ENCODE measurements around the gene RUVBL1.

The RUVBL1 gene

GRCh38 chr3:128153156-128154041 is 29.8 kb upstream of the RUVBL1 start, which contains the start of gene EEFSEC:
EEFSEC (plus strand) TSS chr3:128153481; CDS start chr3:128153508, 27 bp downstream.
- no peaks in the 10 kb centered on the region for H3K36me3 ChIP-seq (ENCODE audit: control insufficient read depth, insufficient read depth, low read length)
- no peaks in the 10 kb centered on the region for H3K4me1 ChIP-seq (ENCODE audit: control insufficient read depth, insufficient read depth, low read length)
- no peaks in the 10 kb centered on the region for H3K27me3 ChIP-seq (ENCODE audit: control insufficient read depth, insufficient read depth, low read length)
- peak within 1 kb of the TSS; percentile 69 for H3K4me3 ChIP-seq (ENCODE audit: low read length)
- peak within 1 kb of the TSS; percentile 61 for H3K27ac ChIP-seq (ENCODE audit: low read depth, low read length)
- H3K9ac ChIP-seq (ENCODE audit: low read length) = peak within 1 kb of the TSS; percentile 68

GRCh38 chr3:128152419-128153155 is 29.0 kb upstream of the RUVBL1 start:
- Histone ChIP-seq H3K4me1 (ENCODE audit: control insufficient read depth, insufficient read depth, low read length) (no peaks in the 10 kb centered on the region), H3K4me3 (ENCODE audit: low read length) (peak overlapping the region; percentile 69), H3K27ac (ENCODE audit: low read depth, low read length) (peak overlapping the region; percentile 61), H3K36me3 (ENCODE audit: control insufficient read depth, insufficient read depth, low read length) (no peaks in the 10 kb centered on the region), H3K27me3 (ENCODE audit: control insufficient read depth, insufficient read depth, low read length) (no peaks in the 10 kb centered on the region), H3K9ac (ENCODE audit: low read length) (no peak overlapping the region)

- Histone ChIP-seq H3K4me3 (ENCODE audit: low read length) (no peak overlapping the region), H3K27ac (ENCODE audit: low read depth, low read length) (no peak overlapping the region)
Measured at GRCh38 chr3:128151758-128152274, 28.2 kb upstream of the RUVBL1 start.

GRCh38 chr3:128149650-128150049 is 26.0 kb upstream of the RUVBL1 start:
- Histone ChIP-seq H3K27ac (ENCODE audit: low read depth, low read length) (no peak overlapping the region), H3K27me3 (ENCODE audit: control insufficient read depth, insufficient read depth, low read length) (no peaks in the 10 kb centered on the region), H3K4me3 (ENCODE audit: low read length) (no peak overlapping the region)

More at GRCh38 chr3:128151758-128152274, 28.2 kb upstream of the RUVBL1 start:
- H3K27me3 ChIP-seq (ENCODE audit: control insufficient read depth, insufficient read depth, low read length) = no peaks in the 10 kb centered on the region
- no peak overlapping the region for H3K9ac ChIP-seq (ENCODE audit: low read length)
- H3K36me3 ChIP-seq (ENCODE audit: control insufficient read depth, insufficient read depth, low read length) = no peaks in the 10 kb centered on the region
- H3K4me1 ChIP-seq (ENCODE audit: control insufficient read depth, insufficient read depth, low read length) = no peaks in the 10 kb centered on the region

GRCh38 chr3:128146201-128146600 is 22.6 kb upstream of the RUVBL1 start:
- H3K27ac ChIP-seq (ENCODE audit: low read depth, low read length) = no peak overlapping the region
- no peaks in the 10 kb centered on the region for H3K36me3 ChIP-seq (ENCODE audit: control insufficient read depth, insufficient read depth, low read length)
- H3K9ac ChIP-seq (ENCODE audit: low read length) = no peak overlapping the region

More at GRCh38 chr3:128149650-128150049, 26.0 kb upstream of the RUVBL1 start:
- Histone ChIP-seq H3K9ac (ENCODE audit: low read length) (no peak overlapping the region), H3K36me3 (ENCODE audit: control insufficient read depth, insufficient read depth, low read length) (no peaks in the 10 kb centered on the region), H3K4me1 (ENCODE audit: control insufficient read depth, insufficient read depth, low read length) (no peaks in the 10 kb centered on the region)

GRCh38 chr3:128145279-128145678 is 21.7 kb upstream of the RUVBL1 start:
- H3K27me3 ChIP-seq (ENCODE audit: control insufficient read depth, insufficient read depth, low read length) = no peaks in the 10 kb centered on the region
- no peaks in the 10 kb centered on the region for H3K4me1 ChIP-seq (ENCODE audit: control insufficient read depth, insufficient read depth, low read length)
- no peak overlapping the region for H3K27ac ChIP-seq (ENCODE audit: low read depth, low read length)
- H3K36me3 ChIP-seq (ENCODE audit: control insufficient read depth, insufficient read depth, low read length) = no peaks in the 10 kb centered on the region
- no peak overlapping the region for H3K9ac ChIP-seq (ENCODE audit: low read length)
- no peak overlapping the region for H3K4me3 ChIP-seq (ENCODE audit: low read length)

More at GRCh38 chr3:128146201-128146600, 22.6 kb upstream of the RUVBL1 start:
- no peak overlapping the region for H3K4me3 ChIP-seq (ENCODE audit: low read length)
- no peaks in the 10 kb centered on the region for H3K27me3 ChIP-seq (ENCODE audit: control insufficient read depth, insufficient read depth, low read length)
- H3K4me1 ChIP-seq (ENCODE audit: control insufficient read depth, insufficient read depth, low read length) = no peaks in the 10 kb centered on the region

- Histone ChIP-seq H3K27me3 (ENCODE audit: control insufficient read depth, insufficient read depth, low read length) (no peaks in the 10 kb centered on the region), H3K4me3 (ENCODE audit: low read length) (no peak overlapping the region), H3K4me1 (ENCODE audit: control insufficient read depth, insufficient read depth, low read length) (no peaks in the 10 kb centered on the region), H3K9ac (ENCODE audit: low read length) (no peak overlapping the region), H3K27ac (ENCODE audit: low read depth, low read length) (no peak overlapping the region), H3K36me3 (ENCODE audit: control insufficient read depth, insufficient read depth, low read length) (no peaks in the 10 kb centered on the region)
Measured at GRCh38 chr3:128144512-128145187, 21.0 kb upstream of the RUVBL1 start.

GRCh38 chr3:128143496-128143895 is 19.9 kb upstream of the RUVBL1 start:
- Histone ChIP-seq H3K9ac (ENCODE audit: low read length) (no peak overlapping the region), H3K27ac (ENCODE audit: low read depth, low read length) (no peak overlapping the region), H3K4me3 (ENCODE audit: low read length) (no peak overlapping the region), H3K36me3 (ENCODE audit: control insufficient read depth, insufficient read depth, low read length) (no peaks in the 10 kb centered on the region), H3K27me3 (ENCODE audit: control insufficient read depth, insufficient read depth, low read length) (no peaks in the 10 kb centered on the region), H3K4me1 (ENCODE audit: control insufficient read depth, insufficient read depth, low read length) (no peaks in the 10 kb centered on the region)

GRCh38 chr3:128133273-128133883 is 9.8 kb upstream of the RUVBL1 start:
- Histone ChIP-seq H3K4me3 (ENCODE audit: low read length) (no peak overlapping the region), H3K9ac (ENCODE audit: low read length) (no peak overlapping the region), H3K27ac (ENCODE audit: low read depth, low read length) (no peak overlapping the region), H3K4me1 (ENCODE audit: control insufficient read depth, insufficient read depth, low read length) (no peaks in the 10 kb centered on the region), H3K27me3 (ENCODE audit: control insufficient read depth, insufficient read depth, low read length) (no peaks in the 10 kb centered on the region), H3K36me3 (ENCODE audit: control insufficient read depth, insufficient read depth, low read length) (no peaks in the 10 kb centered on the region)

GRCh38 chr3:128131897-128132646 is 8.5 kb upstream of the RUVBL1 start:
- Histone ChIP-seq H3K4me1 (ENCODE audit: control insufficient read depth, insufficient read depth, low read length) (no peaks in the 10 kb centered on the region), H3K36me3 (ENCODE audit: control insufficient read depth, insufficient read depth, low read length) (no peaks in the 10 kb centered on the region), H3K27me3 (ENCODE audit: control insufficient read depth, insufficient read depth, low read length) (no peaks in the 10 kb centered on the region), H3K9ac (ENCODE audit: low read length) (no peak overlapping the region), H3K4me3 (ENCODE audit: low read length) (no peak overlapping the region), H3K27ac (ENCODE audit: low read depth, low read length) (no peak overlapping the region)

GRCh38 chr3:128128251-128128650 is 4.6 kb upstream of the RUVBL1 start:
- no peaks in the 10 kb centered on the region for H3K36me3 ChIP-seq (ENCODE audit: control insufficient read depth, insufficient read depth, low read length)
- H3K4me3 ChIP-seq (ENCODE audit: low read length) = no peak overlapping the region
- H3K9ac ChIP-seq (ENCODE audit: low read length) = no peak overlapping the region
- H3K27ac ChIP-seq (ENCODE audit: low read depth, low read length) = no peak overlapping the region
- H3K27me3 ChIP-seq (ENCODE audit: control insufficient read depth, insufficient read depth, low read length) = no peaks in the 10 kb centered on the region
- no peaks in the 10 kb centered on the region for H3K4me1 ChIP-seq (ENCODE audit: control insufficient read depth, insufficient read depth, low read length)

Measured in rectal smooth muscle tissue (tissue), 1 donor.